Fibroblast of lung (primary cell): ENCODE measurements around the gene NRP1. TPM values are rescaled to one million over a fixed set of nuclear protein-coding genes. Genes with fewer than 3 reads are reported as not detected.

ENCODE experiments used
- DNase-seq, 2 donors: peaks; one replicate each; pipeline versions ENCODE4 v3.0.0 to v3.0.0-alpha.2; 2010; ENCODE audit warnings: low read depth in 2 of 2
- H2AFZ ChIP-seq: 2 replicates; pipeline ENCODE4 v1.5.1; 2012; ENCODE audit warnings: low read length, control low read depth, inconsistent platforms
- H3K27ac ChIP-seq: 2 replicates; pipeline ENCODE4 v1.5.1; 2011; ENCODE audit warnings: low read length, control low read depth; ENCODE audit not compliant: insufficient read depth
- H3K27me3 ChIP-seq: 2 replicates; pipeline ENCODE4 v1.5.1; 2011; ENCODE audit warnings: mild to moderate bottlenecking, low read length; ENCODE audit not compliant: control insufficient read depth, insufficient read depth
- H3K36me3 ChIP-seq: 2 replicates; pipeline ENCODE4 v1.5.1; 2011; ENCODE audit warnings: low read length; ENCODE audit not compliant: control insufficient read depth, insufficient read depth
- H3K4me1 ChIP-seq: 2 replicates; pipeline ENCODE4 v1.5.1; 2011; ENCODE audit warnings: low read length; ENCODE audit not compliant: control insufficient read depth, insufficient read depth; ENCODE audit errors: extremely low read depth
- H3K4me2 ChIP-seq: 2 replicates; pipeline ENCODE4 v1.5.1; 2011; ENCODE audit warnings: low read length, control low read depth; ENCODE audit not compliant: insufficient read depth; ENCODE audit errors: extremely low read depth
- H3K4me3 ChIP-seq, 4 experiments: fragments of 200-600 bp in 1 of 4; sonication (generic) in 1 of 4; replicated peaks in 1 of 4; 2 replicates each; pipeline ENCODE4 v1.5.1; 2011 to 2016; ENCODE audit warnings: low read length in 4 of 4, low read depth in 3 of 4, mild to moderate bottlenecking in 3 of 4, control low read depth in 2 of 4, inconsistent platforms in 1 of 4, mixed read lengths in 1 of 4; ENCODE audit not compliant: insufficient read depth in 1 of 4; ENCODE audit errors: control extremely low read depth in 1 of 4
- H3K79me2 ChIP-seq: 2 replicates; pipeline ENCODE4 v1.5.1; 2012; ENCODE audit warnings: mild to moderate bottlenecking, low read length, inconsistent platforms; ENCODE audit not compliant: control insufficient read depth, insufficient read depth
- H3K9ac ChIP-seq: 2 replicates; pipeline ENCODE4 v1.5.1; 2011; ENCODE audit warnings: mild to moderate bottlenecking, low read length, control low read depth; ENCODE audit not compliant: insufficient read depth
- H3K9me3 ChIP-seq: 2 replicates; pipeline ENCODE4 v1.5.1; 2012; ENCODE audit warnings: low read depth, low read length; ENCODE audit not compliant: control insufficient read depth, insufficient read depth
- H4K20me1 ChIP-seq: 2 replicates; pipeline ENCODE4 v1.5.1; 2011; ENCODE audit warnings: low read length; ENCODE audit not compliant: control insufficient read depth, insufficient read depth; ENCODE audit errors: extremely low read depth
- EZH2 ChIP-seq: IDR thresholded peaks from 2 replicates; pipeline ENCODE4 v1.5.1; 2012; ENCODE audit warnings: low read length, control low read depth, mild to moderate bottlenecking; ENCODE audit errors: missing control alignments
- polyA plus RNA-seq, 2 donors: library from polyadenylated mRNA; depleted of rRNA in 1 of 2; stranded (reverse) in 1 of 2; unstranded in 1 of 2; fragments of >200 nt; gene quantifications; 2 replicates each; pipeline ENCODE4 v1.2.1, GENCODE V29; 2011 to 2012; ENCODE audit warnings: missing spikeins in 1 of 2
- total RNA-seq: library from RNA; depleted of rRNA; stranded (reverse); fragments of >200 nt; gene quantifications from 2 replicates; pipeline ENCODE4 v1.2.1, GENCODE V29; 2014
- TF ChIP-seq, protein P1 (sequence below), 2 donors: IDR thresholded peaks in 1 of 2; conservative IDR thresholded peaks in 1 of 2; 1 replicate in 1 of 2; 2 replicates in 1 of 2; pipeline ENCODE4 v1.5.1; 2011 to 2012; ENCODE audit warnings: low read length in 2 of 2, control low read depth in 1 of 2, inconsistent platforms in 1 of 2, low read depth in 1 of 2, mild to moderate bottlenecking in 1 of 2

The NRP1 gene
- total and polyA plus RNA-seq, 2 donors (not counting 1 experiment from before 2014, with no cell fraction given), result 187 to 373 TPM

- H3K27me3 ChIP-seq, result no peaks in the 10 kb centered on the region
- no peaks in the 10 kb centered on the region for H3K36me3 ChIP-seq
- TF ChIP-seq, protein P1, sequence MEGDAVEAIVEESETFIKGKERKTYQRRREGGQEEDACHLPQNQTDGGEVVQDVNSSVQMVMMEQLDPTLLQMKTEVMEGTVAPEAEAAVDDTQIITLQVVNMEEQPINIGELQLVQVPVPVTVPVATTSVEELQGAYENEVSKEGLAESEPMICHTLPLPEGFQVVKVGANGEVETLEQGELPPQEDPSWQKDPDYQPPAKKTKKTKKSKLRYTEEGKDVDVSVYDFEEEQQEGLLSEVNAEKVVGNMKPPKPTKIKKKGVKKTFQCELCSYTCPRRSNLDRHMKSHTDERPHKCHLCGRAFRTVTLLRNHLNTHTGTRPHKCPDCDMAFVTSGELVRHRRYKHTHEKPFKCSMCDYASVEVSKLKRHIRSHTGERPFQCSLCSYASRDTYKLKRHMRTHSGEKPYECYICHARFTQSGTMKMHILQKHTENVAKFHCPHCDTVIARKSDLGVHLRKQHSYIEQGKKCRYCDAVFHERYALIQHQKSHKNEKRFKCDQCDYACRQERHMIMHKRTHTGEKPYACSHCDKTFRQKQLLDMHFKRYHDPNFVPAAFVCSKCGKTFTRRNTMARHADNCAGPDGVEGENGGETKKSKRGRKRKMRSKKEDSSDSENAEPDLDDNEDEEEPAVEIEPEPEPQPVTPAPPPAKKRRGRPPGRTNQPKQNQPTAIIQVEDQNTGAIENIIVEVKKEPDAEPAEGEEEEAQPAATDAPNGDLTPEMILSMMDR (conservative IDR thresholded peaks at IDR 0.05 in 1 of 2, IDR thresholded peaks at IDR 0.05 in 1 of 2; ENCODE audit: low read depth in 1 of 2, low read length in 2 of 2), result no peak
- TF ChIP-seq EZH2, result no peak
- H3K79me2 ChIP-seq, result peaks cover 98% of the 10 kb centered on the region
- no peak overlapping the region for H3K27ac ChIP-seq
- H3K4me3 ChIP-seq, result no peak overlapping the region
- no peak for DNase-seq
- H3K4me1 ChIP-seq, result peaks cover 8% of the 10 kb centered on the region
- no peaks in the 10 kb centered on the region for H4K20me1 ChIP-seq
- no peak overlapping the region for H3K9ac ChIP-seq
- no peaks in the 10 kb centered on the region for H3K9me3 ChIP-seq
- no peak overlapping the region for H3K4me2 ChIP-seq
- no peak overlapping the region for H2AFZ ChIP-seq
Observed at GRCh38 chr10:33287112-33287511, 47.4 kb downstream of the NRP1 start.

DNA sequence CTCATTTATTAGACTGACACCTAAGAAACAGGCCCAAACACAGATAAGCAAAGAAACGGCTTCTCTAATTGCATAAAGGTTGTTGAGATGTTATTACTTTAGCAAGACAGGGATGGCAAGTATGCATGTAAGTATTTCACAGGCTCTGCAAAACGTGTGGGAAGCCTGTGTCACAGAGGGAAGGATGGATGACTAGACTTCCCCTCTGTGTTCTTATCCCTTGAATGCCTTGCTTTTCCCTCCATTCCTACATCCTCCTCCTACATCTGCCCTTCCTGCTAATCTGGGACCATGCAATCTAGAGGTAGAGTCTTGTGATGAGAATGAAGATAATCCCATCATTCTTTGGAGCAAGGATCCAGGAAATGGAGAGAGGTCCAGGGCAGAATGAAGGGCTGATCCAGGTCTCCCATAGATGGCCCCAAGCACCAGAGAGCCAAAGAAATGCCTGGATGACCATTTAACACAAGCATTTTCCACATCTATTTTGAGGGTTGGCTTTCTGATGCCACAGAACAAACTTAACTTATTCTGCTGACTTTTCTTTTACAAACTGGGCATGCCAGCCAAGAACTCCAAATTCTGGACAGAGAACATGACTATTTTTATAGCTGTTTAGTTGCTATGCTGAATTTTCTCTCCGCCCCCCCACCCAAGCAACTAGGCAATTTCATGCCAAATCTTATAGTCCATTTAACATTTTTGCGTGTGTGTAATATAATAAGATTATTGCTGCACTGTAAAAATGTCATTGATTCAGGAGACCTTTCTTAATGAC, 48.1 kb downstream of the NRP1 start:
- TF ChIP-seq, protein P1 (conservative IDR thresholded peaks at IDR 0.05 in 1 of 2, IDR thresholded peaks at IDR 0.05 in 1 of 2; ENCODE audit: low read depth in 1 of 2, low read length in 2 of 2), result no peak
- TF ChIP-seq EZH2, result no peak
- no peak overlapping the region for H3K9ac ChIP-seq
- no peaks in the 10 kb centered on the region for H3K27me3 ChIP-seq
- no peak for DNase-seq
- no peak overlapping the region for H3K27ac ChIP-seq
- no peaks in the 10 kb centered on the region for H3K9me3 ChIP-seq
- no peak overlapping the region for H3K4me3 ChIP-seq
- no peaks in the 10 kb centered on the region for H4K20me1 ChIP-seq
- peaks cover 1% of the 10 kb centered on the region for H3K36me3 ChIP-seq
- peaks cover 98% of the 10 kb centered on the region for H3K79me2 ChIP-seq
- no peak overlapping the region for H2AFZ ChIP-seq
- no peak overlapping the region for H3K4me2 ChIP-seq
- H3K4me1 ChIP-seq, result peaks cover under 1% of the 10 kb centered on the region

DNA sequence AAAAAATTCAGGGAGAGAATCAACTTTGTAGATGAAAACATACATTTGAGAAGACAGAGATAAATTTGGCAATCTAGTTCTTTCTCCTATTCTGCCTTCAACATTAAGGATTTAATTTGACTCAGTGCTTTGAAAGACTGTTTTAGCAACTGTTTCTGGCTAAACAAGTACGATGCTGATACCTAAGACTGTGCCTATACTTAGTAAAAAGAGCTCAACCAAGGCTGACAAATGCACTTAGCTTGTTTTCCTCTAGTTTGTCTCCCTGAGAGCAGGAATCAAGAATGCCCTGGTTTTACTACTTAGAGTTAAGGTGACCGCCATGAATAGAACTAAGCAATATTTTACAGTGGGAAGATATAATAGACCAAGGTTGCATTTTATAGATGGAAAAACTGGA, 49.5 kb downstream of the NRP1 start:
- Histone ChIP-seq H3K9me3 (no peaks in the 10 kb centered on the region), H3K79me2 (peaks cover 99% of the 10 kb centered on the region), H3K4me3 (no peak overlapping the region), H3K27me3 (no peaks in the 10 kb centered on the region), H2AFZ (no peak overlapping the region), H3K36me3 (peaks cover 2% of the 10 kb centered on the region), H3K27ac (no peak overlapping the region), H3K9ac (no peak overlapping the region), H3K4me1 (peaks cover 2% of the 10 kb centered on the region), H3K4me2 (no peak overlapping the region), H4K20me1 (no peaks in the 10 kb centered on the region)
- TF ChIP-seq, protein P1 (conservative IDR thresholded peaks at IDR 0.05 in 1 of 2, IDR thresholded peaks at IDR 0.05 in 1 of 2; ENCODE audit: low read depth in 1 of 2, low read length in 2 of 2), result no peak
- no peak for TF ChIP-seq EZH2
- DNase-seq, result no peak
